Small intestine (tissue), 7 donors: ENCODE measurements around the gene CELA2A. TPM values are rescaled to one million over a fixed set of nuclear protein-coding genes. Genes with fewer than 3 reads are reported as not detected.

Source experiments
- DNase-seq, 2 donors: peaks; one replicate each; pipeline versions ENCODE4 v3.0.0 to v3.0.0-alpha.2; 2013
- FAIRE-seq: peaks from 2 replicates; lab custom pipeline; 2012; peaks lifted over from hg19 to GRCh38; lab: Jason Lieb, UNC
- H3K27ac ChIP-seq, 3 donors: one replicate each; pipeline ENCODE4 v1.5.1; 2013; ENCODE audit warnings: low read length in 2 of 3, mild to moderate bottlenecking in 2 of 3, control low read depth in 1 of 3, inconsistent platforms in 1 of 3, low read depth in 1 of 3, moderate library complexity in 1 of 3
- H3K27me3 ChIP-seq, 3 donors: one replicate each; pipeline ENCODE4 v1.6.1; 2013; ENCODE audit warnings: low read length in 3 of 3, inconsistent platforms in 1 of 3; ENCODE audit not compliant: control insufficient read depth in 3 of 3, insufficient read depth in 3 of 3
- H3K36me3 ChIP-seq, 3 donors: one replicate each; pipeline ENCODE4 v1.6.1; 2013; ENCODE audit warnings: low read length in 3 of 3, inconsistent platforms in 1 of 3, low read depth in 1 of 3, mild to moderate bottlenecking in 1 of 3, moderate library complexity in 1 of 3; ENCODE audit not compliant: control insufficient read depth in 3 of 3, insufficient read depth in 2 of 3
- H3K4me1 ChIP-seq, 3 donors: one replicate each; pipeline ENCODE4 v1.6.1; 2013; ENCODE audit warnings: low read length in 2 of 3, inconsistent platforms in 1 of 3, low read depth in 1 of 3, mild to moderate bottlenecking in 1 of 3, moderate library complexity in 1 of 3; ENCODE audit not compliant: control insufficient read depth in 3 of 3, insufficient read depth in 2 of 3
- H3K4me3 ChIP-seq, 3 donors: one replicate each; pipeline ENCODE4 v1.5.1; 2013; ENCODE audit warnings: low read length in 3 of 3, control low read depth in 1 of 3, inconsistent platforms in 1 of 3, low read depth in 1 of 3, mild to moderate bottlenecking in 1 of 3, moderate library complexity in 1 of 3
- H3K9me3 ChIP-seq, 2 donors: one replicate each; pipeline ENCODE4 v1.6.1; 2013; ENCODE audit warnings: low read depth in 1 of 2, low read length in 1 of 2; ENCODE audit not compliant: control insufficient read depth in 2 of 2, insufficient read depth in 1 of 2
- WGBS, 3 donors: extraction: QIAGEN DNeasy Blood & Tissue Kit; methylation state at CpG; one replicate each; pipeline ENCODE4 v1.1.7; 2013; 5-methylcytosine and 5-hydroxymethylcytosine counted together
- polyA plus RNA-seq, 4 donors: library from polyadenylated mRNA; stranded (reverse) in 3 of 4; unstranded in 1 of 4; fragments of 200-250 nt in 3 of 4; fragments of 120-200 nt in 1 of 4; gene quantifications; one replicate each; pipeline versions ENCODE4 v1.2.1 to v1.2.3, GENCODE V29; 2013
- donor health status: healthy with polysubstance abuse.
- donor health status: control.
- donor health status: control.
- donor health status: Bipolar disorder and iron deficiency.
- donor health status: healthy.

CELA2A gene
- polyA plus RNA-seq, 4 donors = 1.1 to 1.6 TPM; not detected in 2

GRCh38 chr1:15435239-15436077, 21.1 kb upstream of the CELA2A start:
- H3K9me3 ChIP-seq = no peaks in the 10 kb centered on the region
- H3K27me3 ChIP-seq = no peaks in the 10 kb centered on the region
- 94 to 95% (median 94%) methylated on average over 17 of the region's 17 CpGs for WGBS, 3 donors
- H3K27ac ChIP-seq = no peak overlapping the region
- DNase-seq = no peak
- no peak for FAIRE-seq
- no peak overlapping the region for H3K4me3 ChIP-seq
- peaks cover 0 to 17% (median 0%) of the 10 kb centered on the region in 3 donors for H3K36me3 ChIP-seq
- peaks cover 0 to 22% (median 2%) of the 10 kb centered on the region in 3 donors for H3K4me1 ChIP-seq

GRCh38 chr1:15436881-15437442, 19.6 kb upstream of the CELA2A start:
- peaks cover 0 to 15% (median 2%) of the 10 kb centered on the region in 3 donors for H3K4me1 ChIP-seq
- no peaks in the 10 kb centered on the region for H3K27me3 ChIP-seq
- WGBS, 3 donors = 92 to 100% (median 93%) methylated on average over 6 of the region's 6 CpGs
- DNase-seq (no peak), FAIRE-seq (no peak)
- peaks cover 0 to 3% (median 0%) of the 10 kb centered on the region in 3 donors for H3K36me3 ChIP-seq
- no peak overlapping the region for H3K27ac ChIP-seq
- no peak overlapping the region for H3K4me3 ChIP-seq
- no peaks in the 10 kb centered on the region for H3K9me3 ChIP-seq

- no peaks in the 10 kb centered on the region for H3K27me3 ChIP-seq
- DNase-seq = no peak
- no peak overlapping the region for H3K4me3 ChIP-seq
- H3K9me3 ChIP-seq = no peaks in the 10 kb centered on the region
- FAIRE-seq = no peak
- H3K36me3 ChIP-seq = no peaks in the 10 kb centered on the region
- H3K27ac ChIP-seq = no peak overlapping the region
- WGBS, 3 donors = 85 to 98% (median 96%) methylated on average over 14 of the region's 14 CpGs
- H3K4me1 ChIP-seq = no peaks in the 10 kb centered on the region
Observed at GRCh38 chr1:15439325-15439724, 17.2 kb upstream of the CELA2A start.

GRCh38 chr1:15440357-15440756, 16.2 kb upstream of the CELA2A start:
- DNase-seq (no peak), FAIRE-seq (no peak)
- Histone ChIP-seq H3K4me3 (no peak overlapping the region), H3K27me3 (no peaks in the 10 kb centered on the region), H3K9me3 (no peaks in the 10 kb centered on the region), H3K36me3 (no peaks in the 10 kb centered on the region), H3K4me1 (no peaks in the 10 kb centered on the region), H3K27ac (no peak overlapping the region)
- 83 to 95% (median 90%) methylated on average over 13 of the region's 13 CpGs for WGBS, 3 donors

GRCh38 chr1:15441247-15441646, 15.3 kb upstream of the CELA2A start:
- no peak for FAIRE-seq
- no peak for DNase-seq
- 86 to 93% (median 90%) methylated on average over 6 of the region's 6 CpGs for WGBS, 3 donors
- Histone ChIP-seq H3K9me3 (no peaks in the 10 kb centered on the region), H3K27me3 (no peaks in the 10 kb centered on the region), H3K4me3 (no peak overlapping the region), H3K4me1 (no peaks in the 10 kb centered on the region), H3K36me3 (no peaks in the 10 kb centered on the region), H3K27ac (no peak overlapping the region)

GRCh38 chr1:15442119-15442518, 14.4 kb upstream of the CELA2A start:
- no peaks in the 10 kb centered on the region for H3K27me3 ChIP-seq
- H3K9me3 ChIP-seq = no peaks in the 10 kb centered on the region
- no peak overlapping the region for H3K4me3 ChIP-seq
- FAIRE-seq (no peak), DNase-seq (no peak)
- H3K4me1 ChIP-seq = no peaks in the 10 kb centered on the region
- no peak overlapping the region for H3K27ac ChIP-seq
- WGBS, 3 donors = 86 to 96% (median 92%) methylated on average over 8 of the region's 8 CpGs
- H3K36me3 ChIP-seq = no peaks in the 10 kb centered on the region

GRCh38 chr1:15442759-15443158, 13.8 kb upstream of the CELA2A start:
- Histone ChIP-seq H3K9me3 (no peaks in the 10 kb centered on the region), H3K4me1 (no peaks in the 10 kb centered on the region), H3K4me3 (no peak overlapping the region), H3K27ac (no peak overlapping the region), H3K36me3 (no peaks in the 10 kb centered on the region), H3K27me3 (no peaks in the 10 kb centered on the region)
- no peak for FAIRE-seq
- no peak for DNase-seq
- WGBS, 3 donors = 82 to 90% (median 82%) methylated on average over 5 of the region's 5 CpGs

GRCh38 chr1:15443281-15443680, 13.3 kb upstream of the CELA2A start:
- Histone ChIP-seq H3K36me3 (no peaks in the 10 kb centered on the region), H3K9me3 (no peaks in the 10 kb centered on the region), H3K27ac (no peak overlapping the region), H3K4me1 (no peaks in the 10 kb centered on the region), H3K4me3 (no peak overlapping the region), H3K27me3 (no peaks in the 10 kb centered on the region)
- 63 to 88% (median 77%) methylated on average over 5 of the region's 5 CpGs for WGBS, 3 donors
- DNase-seq = no peak
- no peak for FAIRE-seq
